Effector CD4-positive, alpha-beta T cell (primary cell): Measurements from ENCODE around the gene FBLN2.

Experiments used
- DNase-seq: peaks from one replicate; pipeline ENCODE4 v3.0.0-alpha.2; 2020

FBLN2 gene

GRCh38 chr3:13653631-13654279 lies 104.8 kb downstream of the FBLN2 start:
- DNase-seq, result no peak

- no peak for DNase-seq
Measured at GRCh38 chr3:13654330-13655060, 105.6 kb downstream of the FBLN2 start.

GRCh38 chr3:13655061-13655913 lies 106.4 kb downstream of the FBLN2 start:
- no peak for DNase-seq

GRCh38 chr3:13656584-13657301 lies 107.8 kb downstream of the FBLN2 start:
- no peak for DNase-seq

GRCh38 chr3:13657660-13658435 lies 108.9 kb downstream of the FBLN2 start:
- peak; percentile 50 for DNase-seq

- DNase-seq, result no peak
Measured at GRCh38 chr3:13658681-13659080, 109.8 kb downstream of the FBLN2 start.

GRCh38 chr3:13659221-13659969 lies 110.5 kb downstream of the FBLN2 start:
- DNase-seq, result no peak

- DNase-seq, result no peak
Measured at GRCh38 chr3:13660042-13660874, 111.3 kb downstream of the FBLN2 start.

- no peak for DNase-seq
Measured at GRCh38 chr3:13661121-13661520, 112.2 kb downstream of the FBLN2 start.

- DNase-seq, result no peak
Measured at GRCh38 chr3:13662238-13662847, 113.4 kb downstream of the FBLN2 start.

- DNase-seq, result no peak
Measured at GRCh38 chr3:13663781-13664535, 115.0 kb downstream of the FBLN2 start.

- no peak for DNase-seq
Measured at GRCh38 chr3:13665582-13666226, 116.8 kb downstream of the FBLN2 start.

GRCh38 chr3:13666227-13666619 lies 117.3 kb downstream of the FBLN2 start:
- no peak for DNase-seq

- DNase-seq, result no peak
Measured at GRCh38 chr3:13666781-13667709, 118.1 kb downstream of the FBLN2 start.

GRCh38 chr3:13668136-13668535 lies 119.2 kb downstream of the FBLN2 start:
- no peak for DNase-seq

- DNase-seq, result no peak
Measured at GRCh38 chr3:13669457-13669856, 120.5 kb downstream of the FBLN2 start.

- DNase-seq, result no peak
Measured at GRCh38 chr3:13670292-13670691, 121.4 kb downstream of the FBLN2 start.
